Measurements from ENCODE around the gene ACOT8. TPM values are rescaled to one million over a fixed set of nuclear protein-coding genes. Genes with fewer than 3 reads are reported as not detected.

ACOT8 gene
- total and polyA plus RNA-seq, 9 of the 15 experiments (the other 6 are each of a cell fraction or from before 2014, with no cell fraction given), result 8.2 to 46.7 (median 20.7) TPM

GRCh38 chr20:45890985-45891983 is 34.1 kb upstream of the ACOT8 start, which contains the start of the genes CTSA and NEURL2 (continued):
- TF ChIP-seq CREB5 (CRISPR knock-in tag; IDR thresholded peaks at IDR 0.05), result 0 out of 2 replicates have a peak, but pooled peaks have one; percentile 33
- 0 out of 2 replicates have a peak, but pooled peaks have one; percentile 37 for TF ChIP-seq ZKSCAN1 (IDR thresholded peaks at IDR 0.05; ENCODE audit: low read depth, low read length)
- TF ChIP-seq ZNF57 (CRISPR knock-in tag; IDR thresholded peaks at IDR 0.05), result no peak
- no peak for TF ChIP-seq RHOXF2B (CRISPR knock-in tag; conservative IDR thresholded peaks at IDR 0.05)
- peak; percentile 54 for TF ChIP-seq RBBP5 (IDR thresholded peaks at IDR 0.05; ENCODE audit: borderline replicate concordance, insufficient read depth, low read length, poor library complexity, severe bottlenecking)
- peak; percentile 99 for TF ChIP-seq ARID4B (CRISPR knock-in tag; IDR thresholded peaks at IDR 0.05)
- peak; percentile 32 for TF ChIP-seq SP2 (IDR thresholded peaks at IDR 0.05; ENCODE audit: extremely low read depth, low read depth, low read length, poor library complexity, severe bottlenecking)
- peak; percentile 98 to 100 for TF ChIP-seq SIN3A (IDR thresholded peaks at IDR 0.05; ENCODE audit: borderline replicate concordance in 2 of 2, control insufficient read depth in 1 of 2, low read depth in 2 of 2, low read length in 2 of 2)
- TF ChIP-seq HDAC3 (IDR thresholded peaks at IDR 0.05; ENCODE audit: borderline replicate concordance, partially characterized antibody), result no peak

Measured in K562 (cell line).